Activated T-cell treated with anti-CD3 and anti-CD28 coated beads, Interleukin-2, amount 50 U/mL, for 24 hours (primary cell): ENCODE results near the gene GNG7.
A peak's percentile ranks its signal among the peaks of the same experiment; 100 is the strongest.
"Not testable (repeated sequence)": the region's sequence is repeated elsewhere in the genome, so short reads cannot be mapped to it uniquely, and the experiment has no call there.

ENCODE experiments used
- DNase-seq: peaks from one replicate; pipeline ENCODE4 v3.0.0-alpha.2; 2020
- H3K27ac Mint-ChIP-seq: 2 replicates; pipeline ENCODE4 v1.8.0; 2020; ENCODE audit warnings: mild to moderate bottlenecking, mixed read lengths
- H3K27me3 Mint-ChIP-seq: 2 replicates; pipeline ENCODE4 v1.8.0; 2020; ENCODE audit warnings: mixed read lengths
- H3K36me3 Mint-ChIP-seq: 2 replicates; pipeline ENCODE4 v1.8.0; 2020; ENCODE audit warnings: low read depth, mixed read lengths
- H3K4me1 Mint-ChIP-seq: 2 replicates; pipeline ENCODE4 v1.8.0; 2020; ENCODE audit warnings: low read depth, mixed read lengths
- H3K4me3 Mint-ChIP-seq: 2 replicates; pipeline ENCODE4 v1.8.0; 2020; ENCODE audit warnings: mild to moderate bottlenecking, moderate library complexity, mixed read lengths
- H3K9me3 Mint-ChIP-seq: 2 replicates; pipeline ENCODE4 v1.8.0; 2020; ENCODE audit warnings: mixed read lengths

Gene GNG7

DNA sequence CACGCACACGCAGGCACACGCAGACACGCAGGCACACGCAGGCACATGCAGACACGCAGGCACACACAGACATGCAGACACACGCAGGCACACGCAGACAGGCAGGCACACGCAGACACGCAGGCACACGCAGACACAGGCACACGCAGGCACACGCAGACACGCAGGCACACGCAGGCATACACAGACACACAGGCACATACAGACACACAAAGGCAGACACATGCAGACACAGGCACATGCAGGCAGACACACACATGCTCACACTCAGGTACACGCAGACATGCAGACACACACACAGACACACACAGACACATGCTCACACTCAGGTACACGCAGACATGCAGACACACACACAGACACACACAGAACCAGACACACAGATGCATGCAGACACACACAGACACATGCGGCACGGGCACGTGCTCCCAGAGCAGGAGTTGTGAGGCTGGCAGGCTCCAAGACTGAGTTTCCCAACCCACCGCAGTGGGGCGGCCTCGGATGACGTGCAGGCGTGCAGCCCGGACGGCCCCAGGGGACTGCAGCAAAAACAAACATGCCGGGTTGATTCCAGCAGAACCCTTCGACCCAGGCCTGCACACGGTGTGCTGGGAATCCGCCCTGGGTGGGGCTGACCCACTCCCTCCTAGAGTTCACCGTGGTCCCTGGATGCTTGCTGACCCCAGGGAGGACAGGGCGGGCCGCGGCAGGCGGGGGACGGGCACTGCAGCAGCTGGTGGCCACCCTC is 126.6 kb downstream of the GNG7 start:
- H3K4me3 Mint-ChIP-seq: no peak overlapping the region
- H3K9me3 Mint-ChIP-seq: no peaks in the 10 kb centered on the region
- peaks cover 6% of the 10 kb centered on the region for H3K4me1 Mint-ChIP-seq
- no peak overlapping the region for H3K27ac Mint-ChIP-seq
- peaks cover 10% of the 10 kb centered on the region for H3K27me3 Mint-ChIP-seq
- DNase-seq: no peak
- H3K36me3 Mint-ChIP-seq: no peaks in the 10 kb centered on the region

DNA sequence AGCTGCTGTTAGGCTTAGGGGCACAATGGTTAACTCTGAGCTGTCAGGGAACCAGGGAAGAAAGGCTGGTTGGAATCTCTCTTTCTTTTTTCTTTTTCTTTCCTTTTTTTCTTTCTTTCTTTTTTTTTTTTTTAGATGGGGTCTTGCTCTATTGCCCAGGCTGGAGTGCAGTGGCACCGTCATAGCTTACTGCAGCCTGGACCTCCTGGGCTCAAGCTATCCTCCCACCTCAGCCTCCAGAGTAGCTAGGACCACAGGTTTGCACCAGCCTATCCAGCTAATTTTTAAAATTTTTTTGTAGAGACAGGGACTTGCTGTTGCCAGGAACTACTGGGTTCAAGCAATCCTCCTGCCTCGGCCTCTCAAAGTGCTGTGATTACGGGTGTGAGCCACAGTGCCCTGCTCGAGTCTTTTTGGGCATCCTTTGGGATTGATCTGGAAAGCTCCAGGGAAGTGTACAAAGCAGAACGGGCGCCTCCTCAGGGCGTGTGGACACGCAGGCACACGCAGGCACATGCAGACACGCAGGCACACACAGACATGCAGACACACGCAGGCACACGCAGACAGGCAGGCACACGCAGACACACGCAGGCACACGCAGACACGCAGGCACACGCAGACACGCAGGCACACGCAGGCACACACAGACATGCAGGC is 127.4 kb downstream of the GNG7 start:
- Mint-ChIP-seq H3K9me3 (no peaks in the 10 kb centered on the region), H3K36me3 (no peaks in the 10 kb centered on the region), H3K4me3 (no peak overlapping the region), H3K27ac (no peak overlapping the region), H3K27me3 (peaks cover 10% of the 10 kb centered on the region), H3K4me1 (peaks cover 6% of the 10 kb centered on the region)
- no peak for DNase-seq

- H3K27ac Mint-ChIP-seq: no peak overlapping the region
- H3K36me3 Mint-ChIP-seq: no peaks in the 10 kb centered on the region
- DNase-seq: no peak
- peaks cover 10% of the 10 kb centered on the region for H3K27me3 Mint-ChIP-seq
- H3K4me1 Mint-ChIP-seq: peaks cover 6% of the 10 kb centered on the region
- H3K9me3 Mint-ChIP-seq: no peaks in the 10 kb centered on the region
- no peak overlapping the region for H3K4me3 Mint-ChIP-seq
Observed at GRCh38 chr19:2574478-2574931, 128.0 kb downstream of the GNG7 start.

DNA sequence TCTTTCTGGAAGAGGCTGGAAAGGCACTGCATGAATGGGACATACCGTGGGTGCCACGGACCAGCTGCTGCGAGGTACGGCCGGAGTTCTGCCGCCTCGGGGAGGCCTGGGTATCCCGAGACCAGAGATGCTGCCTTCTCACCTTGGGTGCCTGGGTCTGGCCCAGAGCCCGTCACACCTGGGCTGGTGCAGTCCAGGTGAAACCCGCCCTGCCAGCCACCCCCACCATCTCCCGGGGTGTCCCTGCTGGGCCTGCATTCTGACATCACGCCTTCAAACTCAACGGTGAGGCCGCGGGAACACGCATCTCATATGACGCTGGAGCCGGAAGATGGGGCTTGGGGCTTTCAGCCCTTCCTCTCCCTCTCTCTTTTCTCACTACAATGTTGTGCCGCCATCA is 128.6 kb downstream of the GNG7 start:
- DNase-seq: no peak

DNA sequence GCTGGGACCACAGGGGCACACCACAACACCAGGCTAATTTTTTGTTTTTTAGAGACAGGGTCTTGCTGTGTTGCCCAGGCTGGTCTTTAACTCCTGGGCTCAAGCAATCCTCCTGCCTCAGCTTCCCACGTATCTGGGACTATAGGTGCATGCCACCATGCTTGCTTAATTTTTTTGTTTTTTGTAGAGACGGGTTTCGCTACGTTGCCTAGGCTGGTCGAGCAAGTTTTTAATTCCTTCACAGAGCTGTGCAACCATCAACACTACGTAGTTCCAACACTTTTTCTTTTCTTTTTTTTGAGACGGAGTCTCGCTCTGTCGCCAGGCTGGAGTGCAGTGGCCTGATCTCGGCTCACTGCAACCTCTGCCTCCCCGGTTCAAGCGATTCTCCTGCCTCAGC is 130.3 kb downstream of the GNG7 start:
- not testable (repeated sequence) for H3K9me3 Mint-ChIP-seq, DNase-seq, H3K27me3 Mint-ChIP-seq, H3K36me3 Mint-ChIP-seq, H3K4me3 Mint-ChIP-seq, H3K4me1 Mint-ChIP-seq, H3K27ac Mint-ChIP-seq

More for the DNA sequence above, 128.6 kb downstream of the GNG7 start:
- Mint-ChIP-seq H3K4me3 (no peak overlapping the region), H3K27me3 (peaks cover 10% of the 10 kb centered on the region), H3K27ac (no peak overlapping the region), H3K4me1 (peaks cover 3% of the 10 kb centered on the region), H3K36me3 (no peaks in the 10 kb centered on the region), H3K9me3 (no peaks in the 10 kb centered on the region)

DNA sequence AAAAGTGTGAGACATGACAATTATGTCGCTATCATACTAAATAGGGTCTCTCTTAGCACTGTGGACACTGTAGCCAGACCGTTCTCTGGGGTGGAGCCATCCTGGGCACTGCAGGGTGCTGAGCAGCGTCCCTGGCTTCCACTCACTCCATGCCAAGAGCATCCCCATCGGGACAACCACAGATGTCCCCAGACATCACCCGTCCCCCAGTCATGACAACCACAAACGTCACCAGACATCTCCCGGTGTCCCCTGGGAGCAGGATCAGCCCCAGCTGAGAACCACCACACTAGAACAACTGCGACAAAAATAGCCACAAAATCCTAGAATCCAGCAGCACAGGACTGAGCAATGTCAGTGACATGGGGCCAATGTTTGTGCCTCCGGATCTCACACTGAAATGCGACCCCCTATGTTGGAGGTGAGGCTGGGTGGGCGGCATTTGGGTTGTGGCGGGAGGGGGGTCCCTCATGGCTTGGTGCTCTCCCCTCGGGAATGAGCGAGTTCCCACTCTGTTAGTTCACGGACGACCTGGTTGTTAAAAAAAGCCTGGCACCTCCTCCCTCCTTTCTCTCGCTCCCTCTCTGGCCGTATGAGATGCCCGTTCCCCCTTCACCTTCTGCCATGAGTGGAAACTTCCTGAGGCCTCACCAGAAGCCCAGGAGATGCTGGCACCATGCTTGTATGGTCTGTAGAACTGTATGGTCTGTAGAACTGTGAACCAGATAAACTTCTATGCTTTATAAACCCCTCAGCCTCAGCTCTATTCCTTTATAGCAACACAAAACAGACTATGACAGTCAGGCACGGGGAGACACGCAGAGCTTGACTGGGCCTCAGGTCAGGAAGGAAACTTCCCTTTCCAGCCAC is 132.7 kb downstream of the GNG7 start:
- no peaks in the 10 kb centered on the region for H3K27me3 Mint-ChIP-seq
- no peaks in the 10 kb centered on the region for H3K36me3 Mint-ChIP-seq
- H3K4me1 Mint-ChIP-seq: peaks cover 6% of the 10 kb centered on the region
- H3K9me3 Mint-ChIP-seq: no peaks in the 10 kb centered on the region
- no peak overlapping the region for H3K4me3 Mint-ChIP-seq
- H3K27ac Mint-ChIP-seq: no peak overlapping the region
- no peak for DNase-seq

GRCh38 chr19:2567996-2568395 is 134.5 kb downstream of the GNG7 start:
- H3K27me3 Mint-ChIP-seq: no peaks in the 10 kb centered on the region
- no peaks in the 10 kb centered on the region for H3K9me3 Mint-ChIP-seq
- H3K27ac Mint-ChIP-seq: no peak overlapping the region
- H3K36me3 Mint-ChIP-seq: no peaks in the 10 kb centered on the region
- no peak for DNase-seq
- peaks cover 8% of the 10 kb centered on the region for H3K4me1 Mint-ChIP-seq
- H3K4me3 Mint-ChIP-seq: no peak overlapping the region

DNA sequence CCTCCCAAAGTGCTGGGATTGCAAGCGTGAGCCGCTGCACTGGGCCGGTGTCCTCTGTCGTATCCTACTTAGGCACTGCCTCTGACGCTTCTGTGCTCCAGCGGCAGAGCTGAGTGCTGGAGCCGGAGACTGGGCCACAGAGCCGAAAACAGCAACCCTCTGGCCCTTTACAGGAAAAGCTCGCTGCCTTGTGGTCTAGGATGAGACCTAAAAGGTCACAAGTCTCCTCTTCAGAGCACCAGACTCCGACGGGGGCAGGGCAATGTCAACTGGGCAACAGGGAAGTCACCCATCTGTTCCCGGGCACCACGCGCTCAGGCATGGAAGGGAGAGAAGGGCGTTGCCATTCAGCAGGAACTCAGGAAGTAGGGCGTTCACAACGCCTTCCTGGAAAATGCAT is 134.9 kb downstream of the GNG7 start:
- H3K27ac Mint-ChIP-seq: no peak overlapping the region
- peaks cover 10% of the 10 kb centered on the region for H3K4me1 Mint-ChIP-seq

DNA sequence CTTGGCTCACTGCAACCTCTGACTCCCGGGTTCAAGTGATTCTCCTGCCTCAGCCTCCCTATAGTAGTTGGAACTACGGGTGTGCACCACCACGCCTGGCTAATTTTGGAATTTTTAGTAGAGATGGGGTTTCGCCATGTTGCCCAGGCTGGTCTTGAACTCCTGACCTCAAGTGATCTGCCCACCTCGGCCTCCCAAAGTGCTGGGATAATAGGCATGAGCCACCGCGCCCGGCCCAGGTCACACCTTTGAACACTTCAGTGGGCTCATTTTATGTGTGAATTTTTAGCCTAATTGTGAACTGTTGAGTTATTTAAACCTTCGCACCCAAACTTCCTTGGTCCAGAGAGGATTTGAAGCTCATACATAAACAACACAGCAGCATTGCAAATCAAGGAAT is 138.9 kb downstream of the GNG7 start:
- H3K4me3 Mint-ChIP-seq, H3K27ac Mint-ChIP-seq: not testable (repeated sequence)

More for the DNA sequence above, 134.9 kb downstream of the GNG7 start:
- no peaks in the 10 kb centered on the region for H3K27me3 Mint-ChIP-seq
- H3K4me3 Mint-ChIP-seq: no peak overlapping the region
- no peaks in the 10 kb centered on the region for H3K9me3 Mint-ChIP-seq
- DNase-seq: no peak
- H3K36me3 Mint-ChIP-seq: no peaks in the 10 kb centered on the region

DNA sequence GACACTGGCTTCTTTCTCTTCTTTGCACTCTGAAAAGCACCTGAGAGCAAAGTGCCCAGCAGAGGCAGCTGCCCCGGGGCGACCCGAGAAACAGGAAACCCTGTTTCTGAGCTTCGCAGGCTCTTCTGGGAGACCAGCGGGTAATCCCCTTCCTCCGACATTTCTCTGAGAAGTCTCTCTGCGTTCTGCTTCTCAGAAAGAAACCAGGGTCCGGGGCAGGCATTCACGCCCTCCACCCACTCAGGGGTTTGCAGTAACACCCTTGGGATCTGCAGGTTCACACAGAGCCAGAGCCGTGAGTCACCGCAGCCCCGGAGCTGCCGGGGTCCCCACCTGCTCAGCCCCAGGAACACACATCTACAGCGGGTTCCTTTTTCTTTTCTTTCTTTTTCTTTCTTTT is 140.6 kb downstream of the GNG7 start:
- DNase-seq: peak; percentile 78
- H3K4me1 Mint-ChIP-seq: peaks cover 33% of the 10 kb centered on the region
- H3K36me3 Mint-ChIP-seq: no peaks in the 10 kb centered on the region
- no peaks in the 10 kb centered on the region for H3K9me3 Mint-ChIP-seq
- H3K4me3 Mint-ChIP-seq: peak overlapping the region; percentile 77
- no peaks in the 10 kb centered on the region for H3K27me3 Mint-ChIP-seq
- H3K27ac Mint-ChIP-seq: peak overlapping the region; percentile 93

More for the DNA sequence above, 138.9 kb downstream of the GNG7 start:
- not testable (repeated sequence) for DNase-seq, H3K9me3 Mint-ChIP-seq, H3K36me3 Mint-ChIP-seq, H3K27me3 Mint-ChIP-seq
- peaks cover 29% of the 10 kb centered on the region for H3K4me1 Mint-ChIP-seq

- peak overlapping the region; percentile 93 for H3K27ac Mint-ChIP-seq
- H3K27me3 Mint-ChIP-seq: no peaks in the 10 kb centered on the region
- H3K4me1 Mint-ChIP-seq: peaks cover 34% of the 10 kb centered on the region
- DNase-seq: no peak
- H3K4me3 Mint-ChIP-seq: peak overlapping the region; percentile 77
- H3K36me3 Mint-ChIP-seq: no peaks in the 10 kb centered on the region
- H3K9me3 Mint-ChIP-seq: no peaks in the 10 kb centered on the region
Observed at GRCh38 chr19:2561221-2561620, 141.3 kb downstream of the GNG7 start.

DNA sequence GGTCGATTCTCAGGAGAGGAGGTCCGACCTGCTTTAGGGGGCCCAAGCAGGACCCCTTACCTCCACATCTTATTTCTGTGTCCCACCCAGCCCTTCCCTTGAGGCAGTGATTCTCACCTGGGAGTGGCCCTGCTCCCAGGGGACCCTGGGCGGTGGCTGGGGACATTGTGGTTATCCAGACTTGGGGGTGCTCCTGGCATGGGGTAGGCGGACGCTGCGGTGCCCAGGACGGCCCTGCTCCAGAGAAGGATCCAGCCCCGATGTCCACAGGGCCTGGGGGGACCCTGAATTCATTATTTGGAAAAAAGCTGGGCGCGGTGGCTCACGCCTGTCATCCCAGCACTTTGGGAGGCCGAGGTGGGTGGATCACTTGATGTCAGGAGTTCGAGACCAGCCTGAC is 142.1 kb downstream of the GNG7 start:
- Mint-ChIP-seq H3K4me1 (peaks cover 34% of the 10 kb centered on the region), H3K36me3 (no peaks in the 10 kb centered on the region), H3K27ac (no peak overlapping the region), H3K27me3 (no peaks in the 10 kb centered on the region), H3K4me3 (no peak overlapping the region), H3K9me3 (no peaks in the 10 kb centered on the region)
- no peak for DNase-seq

- H3K4me1 Mint-ChIP-seq: peaks cover 37% of the 10 kb centered on the region
- no peaks in the 10 kb centered on the region for H3K36me3 Mint-ChIP-seq
- no peaks in the 10 kb centered on the region for H3K9me3 Mint-ChIP-seq
- no peak overlapping the region for H3K27ac Mint-ChIP-seq
- no peak for DNase-seq
- H3K27me3 Mint-ChIP-seq: no peaks in the 10 kb centered on the region
- H3K4me3 Mint-ChIP-seq: no peak overlapping the region
Observed at GRCh38 chr19:2558543-2558942, 144.0 kb downstream of the GNG7 start.

DNA sequence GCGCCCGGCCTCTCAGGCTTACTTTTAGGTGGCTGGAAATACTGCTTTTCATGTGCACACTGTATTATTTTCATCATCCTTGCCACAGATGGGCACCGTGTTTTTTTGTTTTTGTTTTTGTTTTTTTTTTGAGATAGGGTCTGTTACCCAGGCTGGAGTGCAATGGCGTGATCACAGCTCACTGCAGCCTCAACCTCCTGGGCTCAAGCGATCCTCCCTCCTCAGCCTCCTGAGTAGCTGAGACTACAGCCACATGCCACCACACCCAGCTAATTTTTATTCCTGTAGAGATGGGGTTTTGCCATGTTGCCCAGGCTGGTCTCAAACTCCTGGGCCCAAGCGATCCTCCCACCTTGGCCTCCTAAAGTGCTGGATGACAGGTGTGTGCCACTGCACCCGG is 144.4 kb downstream of the GNG7 start:
- not testable (repeated sequence) for H3K27ac Mint-ChIP-seq, DNase-seq, H3K27me3 Mint-ChIP-seq, H3K9me3 Mint-ChIP-seq, H3K36me3 Mint-ChIP-seq, H3K4me3 Mint-ChIP-seq
- H3K4me1 Mint-ChIP-seq: peaks cover 35% of the 10 kb centered on the region

- Mint-ChIP-seq H3K4me1 (peaks cover 37% of the 10 kb centered on the region), H3K9me3 (no peaks in the 10 kb centered on the region), H3K36me3 (no peaks in the 10 kb centered on the region), H3K4me3 (no peak overlapping the region), H3K27ac (no peak overlapping the region), H3K27me3 (no peaks in the 10 kb centered on the region)
- DNase-seq: no peak
Observed at GRCh38 chr19:2557093-2557440, 145.4 kb downstream of the GNG7 start.
